Middle frontal gyrus (tissue), 1 donor: Measurements from ENCODE around the gene TBX4.
"Not testable (repeated sequence)": the region's sequence is repeated elsewhere in the genome, so short reads cannot be mapped to it uniquely, and the experiment has no call there.

Source experiments
- DNase-seq: peaks from one replicate; pipeline ENCODE4 v3.0.0-alpha.2; 2015; ENCODE audit warnings: low spot score; ENCODE audit errors: extremely low spot score

TBX4 gene

GRCh38 chr17:61480414-61480807 is 28.2 kb downstream of the TBX4 start:
- no peak for DNase-seq

- no peak for DNase-seq
Measured at GRCh38 chr17:61481421-61481820, 29.2 kb downstream of the TBX4 start.

- no peak for DNase-seq
Measured at GRCh38 chr17:61482467-61482866, 30.2 kb downstream of the TBX4 start.

- DNase-seq: no peak
Measured at GRCh38 chr17:61483778-61484116, 31.5 kb downstream of the TBX4 start.

- DNase-seq: no peak
Measured at GRCh38 chr17:61484174-61484573, 32.0 kb downstream of the TBX4 start.

- no peak for DNase-seq
Measured at GRCh38 chr17:61485067-61485775, 33.0 kb downstream of the TBX4 start.

GRCh38 chr17:61486135-61487120 is 34.2 kb downstream of the TBX4 start:
- no peak for DNase-seq

- no peak for DNase-seq
Measured at GRCh38 chr17:61487161-61487988, 35.2 kb downstream of the TBX4 start.

- DNase-seq: no peak
Measured at GRCh38 chr17:61487989-61488595, 35.9 kb downstream of the TBX4 start.

- no peak for DNase-seq
Measured at GRCh38 chr17:61488878-61489718, 36.9 kb downstream of the TBX4 start.

- no peak for DNase-seq
Measured at GRCh38 chr17:61489719-61490490, 37.7 kb downstream of the TBX4 start.

- DNase-seq: no peak
Measured at GRCh38 chr17:61490540-61490975, 38.3 kb downstream of the TBX4 start.

GRCh38 chr17:61491981-61492380 is 39.8 kb downstream of the TBX4 start:
- no peak for DNase-seq

GRCh38 chr17:61492759-61493526 is 40.7 kb downstream of the TBX4 start:
- no peak for DNase-seq

- not testable (repeated sequence) for DNase-seq
Measured at GRCh38 chr17:61493830-61494324, 41.7 kb downstream of the TBX4 start.

- DNase-seq: no peak
Measured at GRCh38 chr17:61494325-61495160, 42.3 kb downstream of the TBX4 start.

GRCh38 chr17:61495161-61495857 is 43.1 kb downstream of the TBX4 start:
- no peak for DNase-seq
